ENCODE measurements around the gene LPAR2.

Gene LPAR2

GRCh38 chr19:19652482-19653295 lies 24.7 kb upstream of the LPAR2 start:
- DNase-seq, result no peak

- no peak for DNase-seq
These were observed 23.1 kb upstream of the LPAR2 start for GRCh38 chr19:19651076-19651475.

- DNase-seq, result no peak
These were observed 22.3 kb upstream of the LPAR2 start for GRCh38 chr19:19650331-19650730.

- no peak for DNase-seq
These were observed 21.6 kb upstream of the LPAR2 start for GRCh38 chr19:19649580-19649995.

- DNase-seq, result no peak
These were observed 21.1 kb upstream of the LPAR2 start for GRCh38 chr19:19649155-19649554.

GRCh38 chr19:19647037-19647835 lies 19.2 kb upstream of the LPAR2 start:
- no peak for DNase-seq

- DNase-seq, result no peak
These were observed 17.3 kb upstream of the LPAR2 start for GRCh38 chr19:19645233-19645870.

- DNase-seq, result no peak
These were observed 16.0 kb upstream of the LPAR2 start for GRCh38 chr19:19644054-19644388.

- DNase-seq, result peak; percentile 91
These were observed 15.4 kb upstream of the LPAR2 start, which contains the start of gene GMIP for GRCh38 chr19:19643158-19644053. GMIP (minus strand) TSS chr19:19643657; CDS start chr19:19643529, 128 bp downstream.

GRCh38 chr19:19642506-19643157 lies 14.6 kb upstream of the LPAR2 start:
- DNase-seq, result peak; percentile 58

GRCh38 chr19:19637523-19638251 lies 9.7 kb upstream of the LPAR2 start:
- peak; percentile 29 for DNase-seq

GRCh38 chr19:19637186-19637522 lies 9.1 kb upstream of the LPAR2 start:
- DNase-seq, result no peak

GRCh38 chr19:19636573-19637185 lies 8.7 kb upstream of the LPAR2 start:
- DNase-seq, result no peak

GRCh38 chr19:19635313-19635702 lies 7.3 kb upstream of the LPAR2 start:
- DNase-seq, result no peak

- no peak for DNase-seq
These were observed 6.7 kb upstream of the LPAR2 start for GRCh38 chr19:19634516-19635312.

- DNase-seq, result no peak
These were observed 5.9 kb upstream of the LPAR2 start for GRCh38 chr19:19633711-19634515.

GRCh38 chr19:19632661-19633060 lies 4.6 kb upstream of the LPAR2 start:
- DNase-seq, result no peak

- DNase-seq, result no peak
These were observed 3.3 kb upstream of the LPAR2 start for GRCh38 chr19:19631346-19631745.

GRCh38 chr19:19630426-19630825 lies 2.4 kb upstream of the LPAR2 start:
- DNase-seq, result no peak

All from activated CD8-positive, alpha-beta memory T cell treated with anti-CD3 and anti-CD28 coated beads, Interleukin-2, amount 50 U/mL, for 4 hours (primary cell).